EH (cell line): ENCODE measurements around the gene TUBB1.
A peak's percentile ranks its signal among the peaks of the same experiment; 100 is the strongest.
"Not testable (repeated sequence)": the region's sequence is repeated elsewhere in the genome, so short reads cannot be mapped to it uniquely, and the experiment has no call there.

Experiments used
- DNase-seq: peaks from one replicate; pipeline ENCODE4 v3.0.0-alpha.2; 2015; ENCODE audit warnings: low read depth

Gene TUBB1

GRCh38 chr20:59019217-59019616 is at the start of gene TUBB1:
TUBB1 (plus strand) TSS chr20:59019429; CDS start chr20:59019523, 94 bp downstream.
- no peak for DNase-seq

- no peak for DNase-seq
Measured at GRCh38 chr20:58969439-58969838, 49.8 kb upstream of the TUBB1 start.

DNA sequence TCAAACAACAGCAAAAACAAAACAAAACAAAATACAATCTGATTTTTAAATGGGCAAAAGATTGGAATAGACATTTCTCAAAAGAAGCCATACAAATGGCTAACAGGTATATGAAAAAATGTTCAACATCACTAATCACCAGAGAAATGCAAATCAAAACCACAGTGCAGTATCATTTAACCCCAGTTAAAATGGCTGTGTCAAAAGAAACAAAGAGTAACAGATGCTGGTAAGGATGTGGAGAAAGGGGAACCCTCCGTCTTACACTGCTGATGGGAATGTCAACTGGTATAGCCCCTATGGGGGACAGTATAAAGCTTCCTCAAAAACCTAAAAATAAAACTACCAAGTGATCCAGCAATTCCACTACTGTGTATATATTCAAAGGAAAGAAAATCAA is 49.1 kb upstream of the TUBB1 start:
- DNase-seq: no peak

- DNase-seq: no peak
Measured at GRCh38 chr20:58971429-58971828, 47.8 kb upstream of the TUBB1 start.

- no peak for DNase-seq
Measured at GRCh38 chr20:58973179-58973578, 46.0 kb upstream of the TUBB1 start.

DNA sequence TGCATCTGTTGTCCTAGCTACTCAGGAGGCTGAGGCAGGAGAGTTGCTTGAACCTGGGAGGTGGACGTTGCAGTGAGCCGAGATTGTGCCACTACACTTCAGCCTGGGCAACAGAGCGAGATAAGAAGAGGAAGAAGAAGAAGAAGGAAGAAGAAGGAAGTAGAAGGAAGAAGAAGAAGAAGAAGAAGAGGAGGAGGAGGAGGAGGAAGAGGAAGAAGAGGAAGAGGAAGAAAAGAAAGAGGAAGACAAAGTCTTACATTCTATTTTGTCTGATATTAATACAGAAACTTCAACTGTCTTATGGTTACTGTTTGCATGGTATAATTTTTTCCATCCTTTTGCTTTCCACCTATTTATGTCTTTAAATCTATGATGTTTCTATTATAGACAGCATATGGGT is 45.4 kb upstream of the TUBB1 start:
- DNase-seq: no peak

- no peak for DNase-seq
Measured at GRCh38 chr20:58975353-58975752, 43.9 kb upstream of the TUBB1 start.

DNA sequence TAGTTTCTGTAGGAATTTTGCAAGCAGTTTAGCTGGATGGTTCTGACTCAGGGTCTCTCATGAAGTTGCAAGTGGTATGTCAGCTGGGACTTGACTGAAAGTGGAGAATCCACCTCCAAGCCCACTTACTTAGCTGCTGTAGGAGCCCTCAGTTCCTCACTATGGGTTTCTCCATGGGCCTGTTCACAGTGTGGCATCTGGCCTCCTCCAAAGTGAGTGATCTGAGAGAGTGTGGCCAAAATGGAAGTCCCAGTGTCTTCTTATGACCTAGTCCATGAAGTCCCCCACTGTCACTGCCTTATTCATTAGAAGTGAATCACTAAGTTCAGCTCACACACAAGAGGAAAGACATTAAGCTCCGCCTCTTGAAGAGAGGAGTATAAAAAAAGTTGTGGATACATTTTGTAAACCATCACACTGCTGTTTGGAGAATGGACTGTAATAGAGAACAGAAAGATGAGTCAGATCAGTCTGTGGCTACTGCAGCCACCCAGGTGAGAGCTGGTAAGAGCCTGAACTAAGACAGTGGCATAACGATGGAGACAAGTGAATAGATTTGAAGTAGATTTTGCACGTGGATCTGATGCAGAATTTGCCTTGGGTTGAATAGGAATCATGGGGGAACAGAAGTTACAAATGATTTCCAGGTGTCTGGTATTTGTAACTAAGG is 43.0 kb upstream of the TUBB1 start:
- no peak for DNase-seq

DNA sequence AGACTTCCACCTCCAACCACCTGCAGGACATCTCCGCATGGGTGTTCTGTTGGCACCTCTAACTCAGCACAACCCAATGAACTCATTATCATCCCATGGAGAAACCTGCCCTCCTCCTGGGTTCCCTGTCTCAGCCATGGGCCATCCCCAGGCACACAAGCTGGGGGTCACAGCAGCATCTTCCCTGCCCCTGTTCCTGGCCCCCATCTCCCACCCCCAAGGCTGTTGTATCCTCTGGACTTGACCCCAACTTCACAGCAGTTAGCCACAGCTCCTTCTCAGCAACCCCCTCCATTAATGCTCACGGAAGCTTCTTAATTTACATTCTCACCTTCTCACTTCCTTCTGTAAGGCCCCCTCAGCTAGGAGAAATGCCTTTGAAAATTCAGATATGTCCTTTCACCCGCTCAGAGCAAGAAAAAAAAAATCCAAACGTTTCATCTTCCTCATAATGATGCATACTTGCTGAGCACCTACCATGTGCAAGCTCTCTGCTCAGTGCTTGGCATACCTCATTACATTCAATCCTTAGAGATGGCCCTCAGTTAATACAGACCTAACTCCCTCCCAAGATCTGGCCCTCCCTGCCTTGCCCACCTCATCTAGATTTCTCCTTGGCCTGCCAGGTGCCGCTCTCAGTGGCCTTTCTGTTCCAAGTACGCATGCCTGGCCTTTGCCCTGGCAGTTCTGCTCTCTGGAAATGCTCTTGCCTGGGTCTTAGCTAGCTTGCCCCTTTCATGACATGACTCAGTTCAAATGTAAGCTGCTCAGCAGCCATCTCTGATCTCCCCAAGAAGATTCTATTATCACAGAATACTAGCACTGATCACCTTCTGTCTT is 40.7 kb upstream of the TUBB1 start:
- DNase-seq: no peak

DNA sequence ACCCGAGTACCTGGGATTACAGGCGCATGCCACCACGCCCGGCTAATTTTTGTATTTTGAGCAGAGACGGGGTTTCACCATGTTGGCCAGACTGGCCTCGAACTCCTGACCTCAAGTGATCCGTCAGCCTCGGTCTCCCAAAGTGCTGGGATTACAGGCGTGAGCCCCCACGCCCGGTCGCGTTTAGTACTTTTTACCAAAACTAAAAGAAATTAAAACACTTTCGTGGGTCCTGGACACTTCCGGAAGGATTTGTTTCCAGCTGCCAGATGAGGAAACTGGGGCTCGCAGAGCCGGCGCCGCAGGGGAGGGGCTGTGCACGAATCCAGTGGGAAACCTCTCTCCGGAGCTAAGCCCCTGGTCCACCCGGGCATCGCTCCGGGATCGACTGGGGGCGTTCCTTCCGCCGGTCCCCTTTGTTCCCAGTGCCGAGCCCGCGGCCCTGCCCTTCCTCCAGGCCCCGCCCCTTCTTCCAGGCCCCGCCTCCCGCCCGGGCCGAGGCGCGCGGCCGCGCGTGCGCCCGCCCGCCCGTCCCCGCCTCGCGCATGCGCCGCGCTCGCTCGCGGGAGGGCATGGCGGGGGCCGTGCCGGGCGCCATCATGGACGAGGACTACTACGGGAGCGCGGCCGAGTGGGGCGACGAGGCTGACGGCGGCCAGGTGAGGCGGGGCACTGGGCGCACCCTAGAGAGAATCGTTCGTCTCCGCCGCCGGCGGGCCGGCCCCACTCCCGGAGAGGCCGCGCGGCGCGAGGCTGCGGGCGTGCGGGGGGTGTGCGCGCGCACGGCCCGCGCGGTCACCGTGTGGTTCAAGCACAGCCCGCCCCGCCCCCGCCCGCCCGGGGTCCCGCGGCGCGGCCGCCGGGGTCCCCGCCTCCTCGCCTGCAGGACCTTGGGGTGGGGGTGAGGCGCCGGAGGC is 38.3 kb upstream of the TUBB1 start, which contains the start of gene NELFCD:
NELFCD (plus strand) TSS at position 546 of the 917 bp plus-strand sequence; CDS start at position 600, 54 bp downstream.
- peak; percentile 85 for DNase-seq

DNA sequence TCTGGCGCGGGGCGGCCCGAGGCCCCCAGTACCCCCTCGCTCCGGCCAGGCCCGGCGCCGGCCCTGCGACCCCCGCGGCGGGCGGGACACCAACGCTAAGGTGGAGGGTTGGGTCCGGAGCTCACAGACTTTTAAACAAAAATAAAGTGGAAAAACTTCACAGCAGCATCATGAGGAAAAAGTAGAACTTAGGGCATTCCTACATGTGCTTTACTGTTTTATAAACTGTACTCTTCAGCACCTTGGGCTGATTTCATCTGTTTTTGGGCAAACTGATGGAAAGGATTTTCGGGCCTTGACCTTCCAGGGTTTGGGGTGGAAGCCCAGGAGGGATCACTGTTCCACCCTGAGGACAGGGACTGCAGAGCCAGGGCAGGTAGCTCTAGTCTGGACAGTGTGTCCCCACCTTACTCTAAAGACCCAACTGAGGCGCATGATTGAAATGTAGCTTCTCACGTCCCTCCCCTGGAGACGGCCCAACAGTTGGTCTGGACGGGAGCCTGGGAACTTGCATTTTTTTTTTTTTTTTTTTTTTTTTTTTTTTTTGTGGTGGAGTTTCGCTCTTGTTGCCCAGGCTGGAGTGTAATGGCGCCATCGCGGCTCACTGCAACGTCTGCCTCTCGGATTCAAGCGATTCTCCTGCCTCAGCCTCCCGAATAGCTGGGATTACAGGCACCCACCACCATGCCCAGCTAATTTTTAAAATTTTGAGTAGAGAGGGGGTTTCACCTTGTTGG is 37.4 kb upstream of the TUBB1 start:
- DNase-seq: peak; percentile 26

DNA sequence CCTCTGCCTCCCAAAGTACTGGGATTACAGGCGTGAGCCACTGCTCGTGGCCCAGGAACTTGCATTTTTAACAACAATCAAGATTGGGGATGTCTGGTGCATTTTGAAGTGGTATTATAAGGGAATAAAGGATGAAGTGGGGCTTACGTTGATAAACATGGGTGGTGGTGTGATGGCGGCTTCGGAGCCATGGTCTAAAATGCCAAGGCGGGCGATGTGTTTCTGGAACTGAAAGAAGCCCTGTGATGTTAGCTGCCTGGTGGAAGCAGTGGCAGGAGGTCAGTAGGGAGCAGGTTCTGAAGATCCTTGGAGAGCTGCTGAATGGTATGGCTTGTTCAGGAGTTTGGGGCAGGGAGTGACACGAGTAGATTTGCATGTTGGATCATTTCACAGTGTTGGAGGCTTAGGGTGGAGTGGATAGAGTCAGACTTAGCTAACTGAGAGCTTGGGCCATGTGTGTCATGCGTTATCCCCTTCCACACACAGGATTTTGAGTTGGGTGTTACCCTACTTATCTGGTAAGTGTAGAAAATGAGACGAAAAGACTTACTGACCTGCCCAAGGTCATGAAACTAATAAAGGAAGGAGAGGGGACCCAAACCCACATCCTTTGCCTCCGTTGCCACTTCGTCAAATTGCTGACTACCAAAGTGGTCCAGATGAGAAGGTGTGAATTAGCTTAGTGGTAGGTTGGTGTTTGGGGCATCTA is 36.7 kb upstream of the TUBB1 start:
- DNase-seq: no peak

- DNase-seq: not testable (repeated sequence)
Measured at GRCh38 chr20:58983115-58983468, 36.1 kb upstream of the TUBB1 start.

DNA sequence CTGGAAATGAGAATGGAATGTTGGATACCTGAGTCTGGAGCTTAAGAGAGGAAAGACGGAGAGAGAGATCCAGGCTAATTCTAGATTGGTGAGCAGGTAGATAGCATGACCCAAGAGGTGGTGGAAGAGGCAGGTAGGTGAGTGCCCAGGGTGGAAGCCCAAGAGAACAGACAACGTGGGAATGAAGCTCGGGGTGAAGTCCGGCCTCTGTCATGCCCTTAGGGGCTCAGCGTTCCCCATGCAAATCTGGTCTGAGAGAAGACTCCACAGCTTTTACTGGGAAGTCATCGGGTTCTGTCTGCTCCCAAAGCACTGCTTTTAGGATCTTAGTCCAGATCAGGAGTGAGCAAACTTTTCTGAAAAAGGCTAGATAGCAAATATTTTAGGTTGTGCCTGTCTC is 34.5 kb upstream of the TUBB1 start:
- no peak for DNase-seq

GRCh38 chr20:58985656-58986055 is 33.6 kb upstream of the TUBB1 start:
- no peak for DNase-seq

- DNase-seq: no peak
Measured at GRCh38 chr20:58986286-58986967, 32.8 kb upstream of the TUBB1 start.

DNA sequence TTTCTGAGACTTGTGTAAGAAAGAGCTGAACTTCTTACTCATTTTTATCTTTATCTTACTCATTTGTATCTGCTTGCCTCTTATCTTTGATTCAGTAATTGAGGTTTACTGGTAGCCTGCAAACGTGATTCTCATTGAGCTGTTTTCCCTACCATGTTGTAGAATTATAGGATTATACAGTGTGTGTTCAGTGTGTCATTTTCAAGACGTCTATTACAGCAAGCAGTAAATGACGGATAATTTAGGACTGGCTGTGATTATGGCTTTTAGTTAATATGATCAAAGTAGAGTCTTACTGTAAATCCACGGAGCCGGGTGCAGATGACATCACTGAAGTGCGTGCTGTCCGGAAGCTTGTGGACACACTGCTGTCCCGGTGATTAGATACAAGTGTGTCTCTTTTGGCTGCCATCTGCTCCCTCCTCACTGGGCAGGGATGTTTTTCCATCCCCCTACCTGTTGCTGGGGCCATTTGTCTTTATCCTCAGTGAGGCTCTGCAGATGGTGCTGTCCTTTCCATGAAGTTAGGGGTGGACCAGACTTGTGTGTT is 32.2 kb upstream of the TUBB1 start:
- DNase-seq: no peak

GRCh38 chr20:58987790-58988564 is 31.3 kb upstream of the TUBB1 start:
- DNase-seq: no peak

DNA sequence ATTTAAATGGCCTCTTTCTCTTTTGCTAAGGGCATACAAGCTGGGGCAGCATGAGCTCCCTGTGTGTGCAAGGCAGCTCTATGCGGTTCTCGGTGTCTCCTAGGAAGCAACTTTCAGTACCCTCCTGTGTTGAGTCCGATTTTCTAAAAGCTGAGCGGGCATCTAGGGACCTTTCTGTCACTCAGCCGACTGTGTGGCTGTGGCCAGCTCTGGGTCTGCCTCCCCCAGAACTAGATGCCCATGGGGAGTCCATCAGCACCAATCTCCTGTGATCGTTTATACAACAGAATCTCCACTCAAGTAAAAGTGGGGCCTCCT is 30.7 kb upstream of the TUBB1 start:
- no peak for DNase-seq

DNA sequence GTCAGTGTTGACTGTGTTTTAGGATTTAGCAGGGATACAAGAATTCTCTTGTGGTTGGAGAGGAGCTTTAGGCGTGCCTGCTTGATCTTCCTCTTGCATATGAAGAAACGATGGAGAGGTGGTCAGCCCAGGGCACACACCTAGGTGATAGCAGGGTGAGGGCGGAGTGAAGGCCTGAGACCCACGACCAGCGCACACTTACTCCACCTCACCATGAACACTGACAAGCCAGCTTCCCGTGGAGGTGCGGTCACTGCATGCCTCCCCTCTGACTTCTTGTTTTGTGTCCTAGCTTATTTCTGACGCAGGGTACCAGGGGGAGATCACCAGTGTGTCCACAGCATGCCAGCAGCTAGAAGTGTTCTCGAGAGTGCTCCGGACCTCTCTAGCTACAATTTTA is 30.0 kb upstream of the TUBB1 start:
- DNase-seq: no peak
